ENCODE data around the gene PARVA.
"Not testable (repeated sequence)": the region's sequence is repeated elsewhere in the genome, so short reads cannot be mapped to it uniquely, and the experiment has no call there.

PARVA gene

GRCh38 chr11:12496181-12497025, 119.0 kb downstream of the PARVA start:
- FAIRE-seq (no peak), DNase-seq (ENCODE audit: insufficient read length, low spot score) (no peak)

- no peak for FAIRE-seq
- DNase-seq (ENCODE audit: insufficient read length, low spot score), result no peak
Observed at GRCh38 chr11:12497431-12497830, 120.1 kb downstream of the PARVA start.

GRCh38 chr11:12499071-12499470, 121.7 kb downstream of the PARVA start:
- FAIRE-seq, result no peak
- no peak for DNase-seq (ENCODE audit: insufficient read length, low spot score)

GRCh38 chr11:12502046-12502445, 124.7 kb downstream of the PARVA start:
- FAIRE-seq, result no peak
- no peak for DNase-seq (ENCODE audit: insufficient read length, low spot score)

- no peak for DNase-seq (ENCODE audit: insufficient read length, low spot score)
- FAIRE-seq, result no peak
Observed at GRCh38 chr11:12503039-12503484, 125.7 kb downstream of the PARVA start.

- no peak for FAIRE-seq
- DNase-seq (ENCODE audit: insufficient read length, low spot score), result no peak
Observed at GRCh38 chr11:12503886-12504285, 126.5 kb downstream of the PARVA start.

- no peak for DNase-seq (ENCODE audit: insufficient read length, low spot score)
- FAIRE-seq, result no peak
Observed at GRCh38 chr11:12505183-12505582, 127.8 kb downstream of the PARVA start.

- no peak for FAIRE-seq
Observed at GRCh38 chr11:12506404-12506921, 129.1 kb downstream of the PARVA start.

GRCh38 chr11:12507391-12507790, 130.0 kb downstream of the PARVA start:
- no peak for DNase-seq (ENCODE audit: insufficient read length, low spot score)
- FAIRE-seq, result no peak

More at GRCh38 chr11:12506404-12506921, 129.1 kb downstream of the PARVA start:
- DNase-seq (ENCODE audit: insufficient read length, low spot score), result no peak

- FAIRE-seq, result no peak
- DNase-seq (ENCODE audit: insufficient read length, low spot score), result no peak
Observed at GRCh38 chr11:12508151-12508751, 130.9 kb downstream of the PARVA start.

- FAIRE-seq (no peak), DNase-seq (ENCODE audit: insufficient read length, low spot score) (no peak)
Observed at GRCh38 chr11:12509371-12509770, 132.0 kb downstream of the PARVA start.

- FAIRE-seq (no peak), DNase-seq (ENCODE audit: insufficient read length, low spot score) (no peak)
Observed at GRCh38 chr11:12512132-12512531, 134.8 kb downstream of the PARVA start.

- DNase-seq (ENCODE audit: insufficient read length, low spot score) (no peak), FAIRE-seq (no peak)
Observed at GRCh38 chr11:12512826-12513395, 135.5 kb downstream of the PARVA start.

GRCh38 chr11:12516387-12517105, 139.2 kb downstream of the PARVA start:
- FAIRE-seq, result no peak

GRCh38 chr11:12517306-12517705, 139.9 kb downstream of the PARVA start:
- DNase-seq (ENCODE audit: insufficient read length, low spot score), result no peak
- FAIRE-seq, result no peak

More at GRCh38 chr11:12516387-12517105, 139.2 kb downstream of the PARVA start:
- DNase-seq (ENCODE audit: insufficient read length, low spot score), result no peak

GRCh38 chr11:12517741-12518140, 140.4 kb downstream of the PARVA start:
- DNase-seq (ENCODE audit: insufficient read length, low spot score) (no peak), FAIRE-seq (no peak)

- no peak for DNase-seq (ENCODE audit: insufficient read length, low spot score)
- no peak for FAIRE-seq
Observed at GRCh38 chr11:12518606-12519385, 141.4 kb downstream of the PARVA start.

GRCh38 chr11:12520054-12520453, 142.7 kb downstream of the PARVA start:
- no peak for FAIRE-seq
- DNase-seq (ENCODE audit: insufficient read length, low spot score), result no peak

- not testable (repeated sequence) for DNase-seq (ENCODE audit: insufficient read length, low spot score); FAIRE-seq
Observed at GRCh38 chr11:12520576-12520975, 143.2 kb downstream of the PARVA start.
